ENCODE data around the gene MGAT4C. TPM values are rescaled to one million over a fixed set of nuclear protein-coding genes. Genes with fewer than 3 reads are reported as not detected.
"Not testable (repeated sequence)": the region's sequence is repeated elsewhere in the genome, so short reads cannot be mapped to it uniquely, and the experiment has no call there.

Gene MGAT4C
- polyA plus RNA-seq, 3 donors from 2014 or later = not detected

GRCh38 chr12:86139671-86140070 lies 116.5 kb downstream of the MGAT4C start:
- H3K9me3 Mint-ChIP-seq = peaks cover 1 to 34% (median 6%) of the 10 kb centered on the region in 6 donors
- no peak overlapping the region for H3K27ac Mint-ChIP-seq
- peaks cover 0 to 2% (median 2%) of the 10 kb centered on the region in 3 donors for H3K27me3 Mint-ChIP-seq (ENCODE audit: low read depth in 3 of 3)
- H3K4me3 Mint-ChIP-seq = no peak overlapping the region
- H3K4me1 Mint-ChIP-seq = no peaks in the 10 kb centered on the region
- DNase-seq = no peak
- H3K36me3 Mint-ChIP-seq = no peaks in the 10 kb centered on the region

- no peak overlapping the region for H3K4me3 Mint-ChIP-seq
- no peak overlapping the region for H3K27ac Mint-ChIP-seq
- no peaks in the 10 kb centered on the region for H3K4me1 Mint-ChIP-seq
- H3K27me3 Mint-ChIP-seq (ENCODE audit: low read depth in 3 of 3) = peaks cover 0 to 2% (median 2%) of the 10 kb centered on the region in 3 donors
- H3K9me3 Mint-ChIP-seq = peaks cover 1 to 34% (median 7%) of the 10 kb centered on the region in 6 donors
- DNase-seq = no peak
- no peaks in the 10 kb centered on the region for H3K36me3 Mint-ChIP-seq
Observed at GRCh38 chr12:86138770-86139169, 117.4 kb downstream of the MGAT4C start.

GRCh38 chr12:86137936-86138335 lies 118.3 kb downstream of the MGAT4C start:
- no peak for DNase-seq
- Mint-ChIP-seq H3K27me3 (ENCODE audit: low read depth in 3 of 3) (peaks cover 0 to 2% (median 2%) of the 10 kb centered on the region in 3 donors), H3K36me3 (no peaks in the 10 kb centered on the region), H3K4me3 (no peak overlapping the region), H3K9me3 (peaks cover 1 to 34% (median 8%) of the 10 kb centered on the region in 6 donors), H3K27ac (no peak overlapping the region), H3K4me1 (no peaks in the 10 kb centered on the region)

GRCh38 chr12:86134561-86134960 lies 121.6 kb downstream of the MGAT4C start:
- H3K4me1 Mint-ChIP-seq = no peaks in the 10 kb centered on the region
- no peak overlapping the region for H3K4me3 Mint-ChIP-seq
- H3K27me3 Mint-ChIP-seq (ENCODE audit: low read depth in 3 of 3) = peaks cover 0 to 2% (median 0%) of the 10 kb centered on the region in 3 donors
- H3K36me3 Mint-ChIP-seq = no peaks in the 10 kb centered on the region
- peaks cover 1 to 38% (median 8%) of the 10 kb centered on the region in 6 donors for H3K9me3 Mint-ChIP-seq
- no peak overlapping the region for H3K27ac Mint-ChIP-seq
- DNase-seq = no peak

GRCh38 chr12:86126900-86127299 lies 129.3 kb downstream of the MGAT4C start:
- H3K27ac Mint-ChIP-seq; DNase-seq; H3K4me1 Mint-ChIP-seq; H3K4me3 Mint-ChIP-seq; H3K27me3 Mint-ChIP-seq (ENCODE audit: low read depth in 3 of 3); H3K36me3 Mint-ChIP-seq: not testable (repeated sequence)
- H3K9me3 Mint-ChIP-seq = peaks cover 0 to 19% (median 5%) of the 10 kb centered on the region in 6 donors

- H3K36me3 Mint-ChIP-seq = no peaks in the 10 kb centered on the region
- no peak overlapping the region for H3K27ac Mint-ChIP-seq
- no peaks in the 10 kb centered on the region for H3K4me1 Mint-ChIP-seq
- no peaks in the 10 kb centered on the region for H3K27me3 Mint-ChIP-seq (ENCODE audit: low read depth in 3 of 3)
- no peak overlapping the region for H3K4me3 Mint-ChIP-seq
- H3K9me3 Mint-ChIP-seq = peaks cover 0 to 11% (median 5%) of the 10 kb centered on the region in 6 donors
- no peak for DNase-seq
Observed at GRCh38 chr12:86122846-86123468, 133.2 kb downstream of the MGAT4C start.

- Mint-ChIP-seq H3K4me3 (no peak overlapping the region), H3K27ac (no peak overlapping the region), H3K27me3 (ENCODE audit: low read depth in 3 of 3) (no peaks in the 10 kb centered on the region), H3K36me3 (no peaks in the 10 kb centered on the region), H3K9me3 (peaks cover 0 to 28% (median 8%) of the 10 kb centered on the region in 6 donors), H3K4me1 (no peaks in the 10 kb centered on the region)
- no peak for DNase-seq
Observed at GRCh38 chr12:86118161-86118560, 138.0 kb downstream of the MGAT4C start.

GRCh38 chr12:86117711-86118110 lies 138.5 kb downstream of the MGAT4C start:
- H3K9me3 Mint-ChIP-seq = peaks cover 0 to 27% (median 8%) of the 10 kb centered on the region in 6 donors
- H3K27me3 Mint-ChIP-seq (ENCODE audit: low read depth in 3 of 3) = no peaks in the 10 kb centered on the region
- no peaks in the 10 kb centered on the region for H3K36me3 Mint-ChIP-seq
- no peaks in the 10 kb centered on the region for H3K4me1 Mint-ChIP-seq
- no peak for DNase-seq
- no peak overlapping the region for H3K27ac Mint-ChIP-seq
- H3K4me3 Mint-ChIP-seq = no peak overlapping the region

- Mint-ChIP-seq H3K27ac (no peak overlapping the region), H3K4me3 (no peak overlapping the region), H3K27me3 (ENCODE audit: low read depth in 3 of 3) (no peaks in the 10 kb centered on the region), H3K4me1 (no peaks in the 10 kb centered on the region), H3K36me3 (peaks cover 0 to 3% (median 0%) of the 10 kb centered on the region in 3 donors), H3K9me3 (peaks cover 1 to 22% (median 6%) of the 10 kb centered on the region in 6 donors)
- no peak for DNase-seq
Observed at GRCh38 chr12:86104087-86104486, 152.1 kb downstream of the MGAT4C start.

GRCh38 chr12:86097161-86097560 lies 159.0 kb downstream of the MGAT4C start:
- no peak overlapping the region for H3K4me3 Mint-ChIP-seq
- no peak for DNase-seq
- H3K27me3 Mint-ChIP-seq (ENCODE audit: low read depth in 3 of 3) = peaks cover 0 to 2% (median 0%) of the 10 kb centered on the region in 3 donors
- H3K27ac Mint-ChIP-seq = no peak overlapping the region
- no peaks in the 10 kb centered on the region for H3K4me1 Mint-ChIP-seq
- H3K9me3 Mint-ChIP-seq = peaks cover 2 to 12% (median 7%) of the 10 kb centered on the region in 6 donors
- H3K36me3 Mint-ChIP-seq = no peaks in the 10 kb centered on the region

- Mint-ChIP-seq H3K36me3 (no peaks in the 10 kb centered on the region), H3K27me3 (ENCODE audit: low read depth in 3 of 3) (peaks cover 0 to 2% (median 2%) of the 10 kb centered on the region in 3 donors), H3K9me3 (peaks cover 2 to 20% (median 5%) of the 10 kb centered on the region in 6 donors), H3K4me1 (no peaks in the 10 kb centered on the region), H3K27ac (no peak overlapping the region), H3K4me3 (no peak overlapping the region)
- DNase-seq = no peak
Observed at GRCh38 chr12:86091681-86092080, 164.5 kb downstream of the MGAT4C start.

- DNase-seq = no peak
- Mint-ChIP-seq H3K4me1 (no peaks in the 10 kb centered on the region), H3K36me3 (no peaks in the 10 kb centered on the region), H3K27me3 (ENCODE audit: low read depth in 3 of 3) (peaks cover 0 to 2% (median 1%) of the 10 kb centered on the region in 3 donors), H3K9me3 (peaks cover 7 to 16% (median 10%) of the 10 kb centered on the region in 6 donors), H3K27ac (no peak overlapping the region), H3K4me3 (no peak overlapping the region)
Observed at GRCh38 chr12:86081843-86082242, 174.3 kb downstream of the MGAT4C start.

GRCh38 chr12:86059052-86059451 lies 197.1 kb downstream of the MGAT4C start:
- not testable (repeated sequence) for H3K4me3 Mint-ChIP-seq; DNase-seq; H3K4me1 Mint-ChIP-seq; H3K27me3 Mint-ChIP-seq (ENCODE audit: low read depth in 3 of 3); H3K36me3 Mint-ChIP-seq; H3K27ac Mint-ChIP-seq
- H3K9me3 Mint-ChIP-seq = peaks cover 11 to 27% (median 16%) of the 10 kb centered on the region in 6 donors

- Mint-ChIP-seq H3K4me3 (no peak overlapping the region), H3K27ac (no peak overlapping the region), H3K4me1 (no peaks in the 10 kb centered on the region), H3K27me3 (ENCODE audit: low read depth in 3 of 3) (no peaks in the 10 kb centered on the region), H3K9me3 (peaks cover 2 to 15% (median 11%) of the 10 kb centered on the region in 6 donors), H3K36me3 (no peaks in the 10 kb centered on the region)
- no peak for DNase-seq
Observed at GRCh38 chr12:86057092-86057845, 198.9 kb downstream of the MGAT4C start.

Measured in immature natural killer cell (primary cell).